ENCODE results near the gene EDEM3. TPM values are rescaled to one million over a fixed set of nuclear protein-coding genes. Genes with fewer than 3 reads are reported as not detected.
A peak's percentile ranks its signal among the peaks of the same experiment; 100 is the strongest.

Gene EDEM3
- total and polyA plus RNA-seq, 4 donors, result 11.7 to 53.8 (median 23.7) TPM

GRCh38 chr1:184724843-184725242 is 29.8 kb downstream of the EDEM3 start:
- no peak for DNase-seq (ENCODE audit: low spot score)
- Histone ChIP-seq H3K27me3 (ENCODE audit: control insufficient read depth in 4 of 4, insufficient read depth in 4 of 4, low read length in 3 of 4) (no peaks in the 10 kb centered on the region), H3K9me3 (ENCODE audit: control insufficient read depth in 4 of 4, low read length in 3 of 4) (no peaks in the 10 kb centered on the region), H3K4me1 (ENCODE audit: control insufficient read depth in 4 of 4, insufficient read depth in 4 of 4, low read length in 3 of 4) (peaks cover 0 to 4% (median 0%) of the 10 kb centered on the region in 4 donors), H3K27ac (ENCODE audit: low read depth in 1 of 2, low read length in 2 of 2) (no peak overlapping the region), H3K9ac (ENCODE audit: low read depth in 1 of 2, low read length in 2 of 2) (no peak overlapping the region), H3K36me3 (ENCODE audit: control insufficient read depth in 4 of 4, insufficient read depth in 3 of 4, low read depth in 1 of 4, low read length in 3 of 4) (peaks cover 3 to 32% (median 16%) of the 10 kb centered on the region in 4 donors), H3K4me3 (ENCODE audit: low read depth in 1 of 3, low read length in 3 of 3) (no peak overlapping the region)
- TF ChIP-seq ATF3 (IDR thresholded peaks at IDR 0.05) (no peak), SP1 (IDR thresholded peaks at IDR 0.05) (peak; percentile 20), GABPA (IDR thresholded peaks at IDR 0.05 in 1 of 2, conservative IDR thresholded peaks at IDR 0.05 in 1 of 2) (no peak), NR2F2 (IDR thresholded peaks at IDR 0.05) (no peak), RXRA (IDR thresholded peaks at IDR 0.05) (peak in 1 of 2 donors; percentile 30), FOXA2 (IDR thresholded peaks at IDR 0.05) (no peak), HNF4G (IDR thresholded peaks at IDR 0.05) (no peak), REST (IDR thresholded peaks at IDR 0.05) (no peak), CTCF (IDR thresholded peaks at IDR 0.05; ENCODE audit: low read depth, low read length, missing input control) (no peak), HNF4A (conservative IDR thresholded peaks at IDR 0.05) (peak; percentile 69 to 76), RAD21 (IDR thresholded peaks at IDR 0.05) (peak in 1 of 2 donors; percentile 6), TAF1 (conservative IDR thresholded peaks at IDR 0.05) (no peak), EGR1 (IDR thresholded peaks at IDR 0.05; ENCODE audit: low read depth in 2 of 2) (no peak), FOXA1 (IDR thresholded peaks at IDR 0.05) (no peak), YY1 (IDR thresholded peaks at IDR 0.05) (peak; percentile 20), JUND (IDR thresholded peaks at IDR 0.05) (peak in 1 of 2 donors; percentile 21)
- TF ChIP-seq, protein P1, sequence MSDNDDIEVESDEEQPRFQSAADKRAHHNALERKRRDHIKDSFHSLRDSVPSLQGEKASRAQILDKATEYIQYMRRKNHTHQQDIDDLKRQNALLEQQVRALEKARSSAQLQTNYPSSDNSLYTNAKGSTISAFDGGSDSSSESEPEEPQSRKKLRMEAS (IDR thresholded peaks at IDR 0.05), result no peak
- TF ChIP-seq, protein P2, sequence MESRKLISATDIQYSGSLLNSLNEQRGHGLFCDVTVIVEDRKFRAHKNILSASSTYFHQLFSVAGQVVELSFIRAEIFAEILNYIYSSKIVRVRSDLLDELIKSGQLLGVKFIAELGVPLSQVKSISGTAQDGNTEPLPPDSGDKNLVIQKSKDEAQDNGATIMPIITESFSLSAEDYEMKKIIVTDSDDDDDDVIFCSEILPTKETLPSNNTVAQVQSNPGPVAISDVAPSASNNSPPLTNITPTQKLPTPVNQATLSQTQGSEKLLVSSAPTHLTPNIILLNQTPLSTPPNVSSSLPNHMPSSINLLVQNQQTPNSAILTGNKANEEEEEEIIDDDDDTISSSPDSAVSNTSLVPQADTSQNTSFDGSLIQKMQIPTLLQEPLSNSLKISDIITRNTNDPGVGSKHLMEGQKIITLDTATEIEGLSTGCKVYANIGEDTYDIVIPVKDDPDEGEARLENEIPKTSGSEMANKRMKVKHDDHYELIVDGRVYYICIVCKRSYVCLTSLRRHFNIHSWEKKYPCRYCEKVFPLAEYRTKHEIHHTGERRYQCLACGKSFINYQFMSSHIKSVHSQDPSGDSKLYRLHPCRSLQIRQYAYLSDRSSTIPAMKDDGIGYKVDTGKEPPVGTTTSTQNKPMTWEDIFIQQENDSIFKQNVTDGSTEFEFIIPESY (IDR thresholded peaks at IDR 0.05), result no peak
- WGBS, result 58% methylated on average over 3 of the region's 3 CpGs

Measured in liver (tissue), 9 donors.